Panc1 (cell line): ENCODE measurements around the gene LAMB4. TPM values are rescaled to one million over a fixed set of nuclear protein-coding genes. Genes with fewer than 3 reads are reported as not detected.
A peak's percentile ranks its signal among the peaks of the same experiment; 100 is the strongest.

Experiments
- ATAC-seq: fragments of 200-7000 bp; cut with Tn5 transposase; 2 replicates; pipeline ENCODE4 v1.9.1; 2020; ENCODE audit warnings: mild to moderate bottlenecking, moderate library complexity
- BruUV-seq: library from RNA; stranded (reverse); fragments of 400-500 nt; replicated peaks from 2 replicates; lab custom pipeline; 2021; lab: Mats Ljungman, UMichigan
- CTCF ChIA-PET: fragments of 300-600 bp; sonication (Branson Sonifier 250); formaldehyde crosslinking; loops from one replicate; lab custom pipeline; 2022; ENCODE audit warnings: antibody characterized with exemption; lab: Charles Lee
- POLR2A ChIA-PET: fragments of 300-600 bp; sonication (Branson Sonifier 250); formaldehyde crosslinking; loops from one replicate; lab custom pipeline; 2022; ENCODE audit warnings: antibody characterized with exemption; lab: Charles Lee
- DNase-seq: peaks from one replicate; pipeline ENCODE4 v3.0.0-alpha.2; 2010; ENCODE audit warnings: low read depth, low spot score
- H3K27ac ChIP-seq: 2 replicates; pipeline ENCODE4 v1.5.1; 2011; ENCODE audit warnings: mild to moderate bottlenecking, low read length, inconsistent platforms
- H3K27me3 ChIP-seq: fragments of 200-500 bp; sonication (Bioruptor generic); 2 replicates; pipeline ENCODE4 v1.6.0; 2014; ENCODE audit warnings: low read length, inconsistent platforms; ENCODE audit not compliant: control insufficient read depth, insufficient read depth
- H3K36me3 ChIP-seq: fragments of 200-500 bp; sonication (Bioruptor generic); 2 replicates; pipeline ENCODE4 v1.5.1; 2014; ENCODE audit warnings: inconsistent platforms, mild to moderate bottlenecking, low read length, moderate library complexity; ENCODE audit not compliant: control insufficient read depth, insufficient read depth
- H3K4me1 ChIP-seq: 2 replicates; pipeline ENCODE4 v1.5.1; 2011; ENCODE audit warnings: inconsistent platforms, mild to moderate bottlenecking, low read length, moderate library complexity; ENCODE audit not compliant: control insufficient read depth, insufficient read depth
- H3K4me3 ChIP-seq, 2 experiments: 2 replicates each; pipeline ENCODE4 v1.5.1; 2011 to 2012; ENCODE audit warnings: low read depth in 2 of 2, low read length in 2 of 2, mild to moderate bottlenecking in 2 of 2, inconsistent platforms in 1 of 2, moderate library complexity in 1 of 2
- H3K9me3 ChIP-seq: fragments of 200-500 bp; sonication (Bioruptor generic); 2 replicates; pipeline ENCODE4 v1.5.1; 2014; ENCODE audit warnings: low read depth, mild to moderate bottlenecking, inconsistent platforms, low read length, moderate library complexity; ENCODE audit not compliant: control insufficient read depth, insufficient read depth
- CTCF ChIP-seq: fragments of 450-650 bp; IDR thresholded peaks from 2 replicates; pipeline ENCODE4 v1.5.1; 2017; ENCODE audit warnings: mild to moderate bottlenecking
- POLR2AphosphoS5 ChIP-seq: IDR thresholded peaks from 2 replicates; pipeline ENCODE4 v1.6.1; 2012; ENCODE audit warnings: mild to moderate bottlenecking, low read depth, low read length, moderate library complexity
- REST ChIP-seq, 2 experiments: IDR thresholded peaks; 2 replicates each; pipeline ENCODE4 v1.6.1; 2011 to 2012; ENCODE audit warnings: low read depth in 2 of 2, control low read depth in 1 of 2, low read length in 1 of 2, mild to moderate bottlenecking in 1 of 2, moderate library complexity in 1 of 2; ENCODE audit not compliant: insufficient read depth in 1 of 2
- SIN3A ChIP-seq: IDR thresholded peaks from 2 replicates; pipeline ENCODE4 v1.6.1; 2012; ENCODE audit warnings: low read depth, mild to moderate bottlenecking, low read length, moderate library complexity, borderline replicate concordance; ENCODE audit not compliant: insufficient read depth
- TCF7L2 ChIP-seq: IDR thresholded peaks from 2 replicates; pipeline ENCODE4 v1.6.1; 2011; ENCODE audit warnings: mild to moderate bottlenecking, low read depth, low read length, inconsistent platforms
- in situ Hi-C: cut with HindIII; loops from 2 replicates; pipeline ENCODE4 v1.10.0; 2016; ENCODE audit warnings: low sequenced_read_pairs, low pct_unique_long_range_greater_than_20kb
- intact Hi-C: fragments of 100-400 bp; cut with micrococcal nuclease; formaldehyde crosslinking; loops from one replicate; pipeline ENCODE4 v1.10.0; 2022; ENCODE audit not compliant: unreplicated experiment
- total RNA-seq: library from RNA; stranded (reverse); gene quantifications from one replicate; pipeline ENCODE4 v1.2.1, GENCODE V29; 2021; ENCODE audit not compliant: unreplicated experiment

The LAMB4 gene
- total RNA-seq, 1 experiment from 2014 or later, result not detected

- Histone ChIP-seq H3K4me3 (no peak overlapping the region), H3K9me3 (no peaks in the 10 kb centered on the region), H3K27me3 (no peaks in the 10 kb centered on the region), H3K4me1 (peaks cover 60% of the 10 kb centered on the region), H3K27ac (peak overlapping the region; percentile 71), H3K36me3 (no peaks in the 10 kb centered on the region)
- POLR2A ChIA-PET, result interaction anchor here (0.6 kb wide), 1 partner anchor 82 kb away, joined by 10 read pairs; no protein-coding TSS in a partner anchor
- no peak for DNase-seq
- BruUV-seq, result no TSS peak
- no peak for ATAC-seq
- no peak for TF ChIP-seq SIN3A
- no peak for TF ChIP-seq CTCF
- no peak for TF ChIP-seq POLR2AphosphoS5
- no peak for TF ChIP-seq TCF7L2
- TF ChIP-seq REST (IDR thresholded peaks at IDR 0.05; ENCODE audit: insufficient read depth in 1 of 2, low read depth in 2 of 2, low read length in 1 of 2), result no peak
- in situ Hi-C loops, result no loop called here
- intact Hi-C loops, result loop anchor here (10.0 kb wide), 1 partner anchor 79 kb away; no protein-coding TSS in a partner anchor
- CTCF ChIA-PET, result interaction anchor here (0.6 to 2.2 kb wide), 2 partner anchors 12 to 70 kb away, joined by 3 to 8 read pairs; no protein-coding TSS in a partner anchor
Measured at GRCh38 chr7:108015740-108016139, 114.4 kb downstream of the LAMB4 start.

GRCh38 chr7:108014747-108015682 lies 115.1 kb downstream of the LAMB4 start:
- DNase-seq, result no peak
- H3K27ac ChIP-seq, result peak overlapping the region; percentile 71

More at GRCh38 chr7:108014747-108015682, 115.1 kb downstream of the LAMB4 start:
- no TSS peak for BruUV-seq
- Histone ChIP-seq H3K27me3 (no peaks in the 10 kb centered on the region), H3K36me3 (no peaks in the 10 kb centered on the region), H3K9me3 (no peaks in the 10 kb centered on the region), H3K4me3 (no peak overlapping the region), H3K4me1 (peaks cover 67% of the 10 kb centered on the region)
- POLR2A ChIA-PET, result interaction anchor here (0.6 kb wide), 2 partner anchors 15 to 82 kb away, joined by 5 to 10 read pairs; no protein-coding TSS in a partner anchor
- ATAC-seq, result peak; percentile 83
- TF ChIP-seq POLR2AphosphoS5, result peak; percentile 71
- TF ChIP-seq SIN3A, result no peak
- peak; percentile 98 for TF ChIP-seq TCF7L2
- TF ChIP-seq CTCF, result no peak
- peak in 1 of 2 experiments; percentile 46; a peak in 1 of 4 replicates for TF ChIP-seq REST (IDR thresholded peaks at IDR 0.05; ENCODE audit: insufficient read depth in 1 of 2, low read depth in 2 of 2, low read length in 1 of 2)
- intact Hi-C loops (loop anchor here (10.0 kb wide), 1 partner anchor 80 kb away; no protein-coding TSS in a partner anchor), in situ Hi-C loops (no loop called here)
- CTCF ChIA-PET, result interaction anchor here (0.6 to 2.2 kb wide), 2 partner anchors 11 to 69 kb away, joined by 3 to 8 read pairs; no protein-coding TSS in a partner anchor
